Right lobe of liver (tissue), 6 donors: ENCODE results near the gene SSR4. TPM values are rescaled to one million over a fixed set of nuclear protein-coding genes. Genes with fewer than 3 reads are reported as not detected.

Experiments used
- ATAC-seq, 4 donors: fragments of 200-7000 bp; cut with Tn5 transposase; one replicate each; pipeline ENCODE4 v1.9.1; 2020; ENCODE audit warnings: mild to moderate bottlenecking in 4 of 4, moderate library complexity in 4 of 4
- DNase-seq, 3 donors: peaks; one replicate each; pipeline ENCODE4 v3.0.0-alpha.2; 2020
- H3K27ac ChIP-seq, 3 donors: fragments of 200-600 bp; one replicate each; pipeline ENCODE4 v1.8.0; 2022
- H3K27me3 ChIP-seq, 2 donors: fragments of 200-600 bp; one replicate each; pipeline ENCODE4 v1.8.0; 2022
- H3K36me3 ChIP-seq, 4 donors: fragments of 200-600 bp; sonication (generic) in 1 of 4; one replicate each; pipeline versions ENCODE4 v1.5.1 to v1.8.0; 2017 to 2022; ENCODE audit warnings: control low read depth in 1 of 4
- H3K4me1 ChIP-seq, 4 donors: fragments of 200-600 bp; sonication (generic) in 1 of 4; one replicate each; pipeline versions ENCODE4 v1.5.1 to v1.8.0; 2017 to 2022; ENCODE audit warnings: control low read depth in 1 of 4
- H3K4me3 ChIP-seq, 3 donors: fragments of 200-600 bp; one replicate each; pipeline ENCODE4 v1.8.0; 2022
- H3K9me3 ChIP-seq, 4 donors: fragments of 200-600 bp; sonication (generic) in 1 of 4; one replicate each; pipeline versions ENCODE4 v1.5.1 to v1.8.0; 2017 to 2022; ENCODE audit warnings: control low read depth in 1 of 4
- CTCF ChIP-seq, 4 donors: fragments of 200-600 bp in 3 of 4; fragments of 450-650 bp in 1 of 4; IDR thresholded peaks; one replicate each; pipeline versions ENCODE4 v1.5.1 to v1.8.0; 2016 to 2022; ENCODE audit warnings: antibody characterized with exemption in 4 of 4, mild to moderate bottlenecking in 2 of 4
- POLR2A ChIP-seq: fragments of 450-650 bp; IDR thresholded peaks from one replicate; pipeline ENCODE4 v1.6.1; 2017; ENCODE audit warnings: antibody characterized with exemption, mild to moderate bottlenecking
- WGBS: methylation state at CpG from one replicate; pipeline ENCODE4 v1.1.6; 2018; ENCODE audit warnings: low coverage, low lambda C conversion rate; ENCODE audit not compliant: insufficient coverage; ENCODE audit errors: missing lambda C conversion rate; 5-methylcytosine and 5-hydroxymethylcytosine counted together
- intact Hi-C, 2 donors: fragments of 100-400 bp; cut with DNase I; formaldehyde crosslinking; loops; one replicate each; pipeline versions ENCODE4 v1.11.2 to v1.14.1; 2022
- total RNA-seq, 6 experiments: library from RNA; depleted of rRNA in 2 of 6; stranded (reverse); fragments of >200 nt in 2 of 6; fragmentation: NEBNext Ultra II Directional in 3 of 6; extraction: Animal tissue kit (Norgen Biotek cat#: 25700) in 3 of 6; gene quantifications; one replicate each; pipeline versions ENCODE4 v1.1.0 to v1.2.4, GENCODE V29; 2016 to 2023
- donor health status: DM: no; HTN: yes; CAD: no.
- donor health status: DM: no; HTN: no; CAD: no.
- donor health status: DM: no; HTN: no; CAD: no.
- donor health status: DM: no; HTN: yes; CAD: no.
- donor health status: DM: no; HTN: yes; CAD: no.

The SSR4 gene
- total RNA-seq, 6 experiments from 2014 or later, result 150 to 221 (median 205) TPM

GRCh38 chrX:153784325-153784967 is 10.0 kb upstream of the SSR4 start:
- ATAC-seq (no peak), DNase-seq (no peak)
- Histone ChIP-seq H3K36me3 (peaks cover 0 to 7% (median 2%) of the 10 kb centered on the region in 4 donors), H3K4me3 (no peak overlapping the region), H3K27me3 (no peaks in the 10 kb centered on the region), H3K4me1 (no peaks in the 10 kb centered on the region), H3K27ac (no peak overlapping the region), H3K9me3 (no peaks in the 10 kb centered on the region)
- TF ChIP-seq CTCF (IDR thresholded peaks at IDR 0.05) (no peak), POLR2A (no peak)
- 60% methylated on average over 1 of the region's 27 CpGs for WGBS
- intact Hi-C loops, result no loop called here

GRCh38 chrX:153786669-153787068 is 7.8 kb upstream of the SSR4 start:
- DNase-seq, result no peak

GRCh38 chrX:153789654-153790053 is 4.8 kb upstream of the SSR4 start:
- WGBS, result 89% methylated on average over 4 of the region's 12 CpGs
- no peak overlapping the region for H3K4me3 ChIP-seq
- no peaks in the 10 kb centered on the region for H3K27me3 ChIP-seq
- DNase-seq, result no peak
- no peak for ATAC-seq
- no peaks in the 10 kb centered on the region for H3K9me3 ChIP-seq
- H3K27ac ChIP-seq, result no peak overlapping the region
- no peaks in the 10 kb centered on the region for H3K4me1 ChIP-seq
- intact Hi-C loops, result no loop called here
- TF ChIP-seq POLR2A (no peak), CTCF (IDR thresholded peaks at IDR 0.05) (no peak)
- peaks cover 0 to 7% (median 2%) of the 10 kb centered on the region in 4 donors for H3K36me3 ChIP-seq

More at GRCh38 chrX:153786669-153787068, 7.8 kb upstream of the SSR4 start:
- Histone ChIP-seq H3K9me3 (no peaks in the 10 kb centered on the region), H3K4me1 (no peaks in the 10 kb centered on the region), H3K36me3 (peaks cover 0 to 7% (median 2%) of the 10 kb centered on the region in 4 donors), H3K27ac (no peak overlapping the region), H3K27me3 (no peaks in the 10 kb centered on the region), H3K4me3 (no peak overlapping the region)
- ATAC-seq, result no peak
- 88% methylated on average over 3 of the region's 15 CpGs for WGBS
- TF ChIP-seq POLR2A, result no peak
- no peak for TF ChIP-seq CTCF (IDR thresholded peaks at IDR 0.05)
- intact Hi-C loops, result no loop called here

GRCh38 chrX:153791104-153791852 is 3.2 kb upstream of the SSR4 start:
- Histone ChIP-seq H3K27me3 (no peaks in the 10 kb centered on the region), H3K36me3 (peaks cover 0 to under 1% (median 0%) of the 10 kb centered on the region in 4 donors), H3K27ac (no peak overlapping the region), H3K4me1 (no peaks in the 10 kb centered on the region), H3K4me3 (no peak overlapping the region), H3K9me3 (no peaks in the 10 kb centered on the region)
- no peak for DNase-seq
- WGBS, result 69% methylated on average over 9 of the region's 17 CpGs
- ATAC-seq, result no peak
- intact Hi-C loops, result no loop called here
- TF ChIP-seq CTCF (IDR thresholded peaks at IDR 0.05), result no peak
- no peak for TF ChIP-seq POLR2A
